ENCODE measurements around the gene SPDYE2.
"Not testable (repeated sequence)": the region's sequence is repeated elsewhere in the genome, so short reads cannot be mapped to it uniquely, and the experiment has no call there.

DNA sequence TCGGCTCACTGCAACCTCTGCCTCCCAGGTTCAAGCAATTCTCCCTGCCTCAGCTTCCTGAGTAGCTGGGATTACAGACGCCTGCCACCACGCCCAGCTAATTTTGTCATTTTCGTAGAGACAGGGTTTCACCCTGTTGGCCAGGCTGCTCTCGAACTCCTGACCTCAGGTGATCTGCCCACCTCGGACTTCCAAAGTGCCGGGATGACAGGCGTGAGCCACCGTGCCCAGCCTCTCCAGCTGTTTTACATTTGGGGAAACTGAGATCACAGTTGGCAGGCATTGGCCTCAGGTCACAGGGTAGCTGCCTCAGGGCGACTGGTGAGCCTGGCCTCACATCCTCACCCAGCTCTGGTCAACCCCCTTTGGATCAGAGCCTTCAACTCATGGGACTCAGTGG lies 58.7 kb downstream of the SPDYE2 start:
- TF ChIP-seq, protein P1, sequence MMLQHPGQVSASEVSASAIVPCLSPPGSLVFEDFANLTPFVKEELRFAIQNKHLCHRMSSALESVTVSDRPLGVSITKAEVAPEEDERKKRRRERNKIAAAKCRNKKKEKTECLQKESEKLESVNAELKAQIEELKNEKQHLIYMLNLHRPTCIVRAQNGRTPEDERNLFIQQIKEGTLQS (IDR thresholded peaks at IDR 0.05): not testable (repeated sequence)
- TF ChIP-seq, protein P1 (CRISPR knock-in tag; conservative IDR thresholded peaks at IDR 0.05): not testable (repeated sequence)
- not testable (repeated sequence) for TF ChIP-seq ARNT (IDR thresholded peaks at IDR 0.05); ATF1 (CRISPR knock-in tag; IDR thresholded peaks at IDR 0.05); ATF1 (tag; IDR thresholded peaks at IDR 0.05); POLR2AphosphoS5 (IDR thresholded peaks at IDR 0.05; ENCODE audit: control insufficient read depth, insufficient read depth, low read depth, low read length); KLF10 (CRISPR knock-in tag; IDR thresholded peaks at IDR 0.05); ARHGAP35 (IDR thresholded peaks at IDR 0.05; ENCODE audit: partially characterized antibody); SP2 (IDR thresholded peaks at IDR 0.05; ENCODE audit: extremely low read depth, low read depth, low read length, poor library complexity, severe bottlenecking); RBM22 (IDR thresholded peaks at IDR 0.05; ENCODE audit: low read depth, low read length, poor library complexity, severe bottlenecking)
- TF ChIP-seq, protein P2, sequence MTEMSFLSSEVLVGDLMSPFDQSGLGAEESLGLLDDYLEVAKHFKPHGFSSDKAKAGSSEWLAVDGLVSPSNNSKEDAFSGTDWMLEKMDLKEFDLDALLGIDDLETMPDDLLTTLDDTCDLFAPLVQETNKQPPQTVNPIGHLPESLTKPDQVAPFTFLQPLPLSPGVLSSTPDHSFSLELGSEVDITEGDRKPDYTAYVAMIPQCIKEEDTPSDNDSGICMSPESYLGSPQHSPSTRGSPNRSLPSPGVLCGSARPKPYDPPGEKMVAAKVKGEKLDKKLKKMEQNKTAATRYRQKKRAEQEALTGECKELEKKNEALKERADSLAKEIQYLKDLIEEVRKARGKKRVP (CRISPR knock-in tag; IDR thresholded peaks at IDR 0.05): not testable (repeated sequence)
- TF ChIP-seq, protein P3, sequence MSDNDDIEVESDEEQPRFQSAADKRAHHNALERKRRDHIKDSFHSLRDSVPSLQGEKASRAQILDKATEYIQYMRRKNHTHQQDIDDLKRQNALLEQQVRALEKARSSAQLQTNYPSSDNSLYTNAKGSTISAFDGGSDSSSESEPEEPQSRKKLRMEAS (CRISPR knock-in tag; IDR thresholded peaks at IDR 0.05): not testable (repeated sequence)
- TF ChIP-seq, protein P4, sequence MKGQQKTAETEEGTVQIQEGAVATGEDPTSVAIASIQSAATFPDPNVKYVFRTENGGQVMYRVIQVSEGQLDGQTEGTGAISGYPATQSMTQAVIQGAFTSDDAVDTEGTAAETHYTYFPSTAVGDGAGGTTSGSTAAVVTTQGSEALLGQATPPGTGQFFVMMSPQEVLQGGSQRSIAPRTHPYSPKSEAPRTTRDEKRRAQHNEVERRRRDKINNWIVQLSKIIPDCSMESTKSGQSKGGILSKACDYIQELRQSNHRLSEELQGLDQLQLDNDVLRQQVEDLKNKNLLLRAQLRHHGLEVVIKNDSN (CRISPR knock-in tag; IDR thresholded peaks at IDR 0.05): not testable (repeated sequence)
- TF ChIP-seq, protein P5, sequence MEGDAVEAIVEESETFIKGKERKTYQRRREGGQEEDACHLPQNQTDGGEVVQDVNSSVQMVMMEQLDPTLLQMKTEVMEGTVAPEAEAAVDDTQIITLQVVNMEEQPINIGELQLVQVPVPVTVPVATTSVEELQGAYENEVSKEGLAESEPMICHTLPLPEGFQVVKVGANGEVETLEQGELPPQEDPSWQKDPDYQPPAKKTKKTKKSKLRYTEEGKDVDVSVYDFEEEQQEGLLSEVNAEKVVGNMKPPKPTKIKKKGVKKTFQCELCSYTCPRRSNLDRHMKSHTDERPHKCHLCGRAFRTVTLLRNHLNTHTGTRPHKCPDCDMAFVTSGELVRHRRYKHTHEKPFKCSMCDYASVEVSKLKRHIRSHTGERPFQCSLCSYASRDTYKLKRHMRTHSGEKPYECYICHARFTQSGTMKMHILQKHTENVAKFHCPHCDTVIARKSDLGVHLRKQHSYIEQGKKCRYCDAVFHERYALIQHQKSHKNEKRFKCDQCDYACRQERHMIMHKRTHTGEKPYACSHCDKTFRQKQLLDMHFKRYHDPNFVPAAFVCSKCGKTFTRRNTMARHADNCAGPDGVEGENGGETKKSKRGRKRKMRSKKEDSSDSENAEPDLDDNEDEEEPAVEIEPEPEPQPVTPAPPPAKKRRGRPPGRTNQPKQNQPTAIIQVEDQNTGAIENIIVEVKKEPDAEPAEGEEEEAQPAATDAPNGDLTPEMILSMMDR (IDR thresholded peaks at IDR 0.05 in 2 of 3, conservative IDR thresholded peaks at IDR 0.05 in 1 of 3; ENCODE audit: insufficient read depth in 2 of 3, low read depth in 1 of 3, low read length in 3 of 3): not testable (repeated sequence)
